HCT116 (cell line): Measurements from ENCODE around the gene IFNA10. TPM values are rescaled to one million over a fixed set of nuclear protein-coding genes. Genes with fewer than 3 reads are reported as not detected.
"Not testable (repeated sequence)": the region's sequence is repeated elsewhere in the genome, so short reads cannot be mapped to it uniquely, and the experiment has no call there.

Source experiments
- ATAC-seq: fragments of 200-7000 bp; cut with Tn5 transposase; 2 replicates; pipeline ENCODE4 v1.9.1; 2020; ENCODE audit warnings: mild to moderate bottlenecking, moderate library complexity
- BruUV-seq: library from RNA; stranded (reverse); fragments of 400-500 nt; replicated peaks from 2 replicates; lab custom pipeline; 2021; lab: Mats Ljungman, UMichigan
- CTCF ChIA-PET: fragments of 300-600 bp; sonication (Branson Sonifier 250); formaldehyde crosslinking; loops from one replicate; lab custom pipeline; 2021; ENCODE audit warnings: antibody characterized with exemption; lab: Charles Lee
- POLR2A ChIA-PET: fragments of 300-600, 350-600 bp; sonication (Branson Sonifier 250); formaldehyde crosslinking; loops from one replicate; lab custom pipeline; 2021; ENCODE audit warnings: antibody characterized with exemption; lab: Charles Lee
- RAD21 ChIA-PET, 2 experiments: fragments of 300-600 bp; sonication (Branson Sonifier 250); formaldehyde crosslinking; loops; one replicate each; lab custom pipeline; 2023; ENCODE audit warnings: low total read pairs in 2 of 2; ENCODE audit not compliant: uncharacterized antibody in 2 of 2, unreplicated experiment in 2 of 2, low non-redundant PET in 1 of 2; lab: Charles Lee
- DNase-seq: peaks from one replicate; pipeline ENCODE4 v3.0.0-alpha.2; 2010; ENCODE audit warnings: low read depth, low spot score
- H2AFZ ChIP-seq: fragments of 200-600 bp; shearing (Covaris generic), sonication (generic); 2 replicates; pipeline ENCODE4 v1.6.1; 2017; ENCODE audit warnings: low read depth, mixed run types, mixed read lengths, antibody characterized with exemption, low read length; ENCODE audit not compliant: poor library complexity, severe bottlenecking
- H3K27ac ChIP-seq: 2 replicates; pipeline ENCODE4 v1.5.1; 2012; ENCODE audit warnings: low read depth, low read length
- H3K27me3 ChIP-seq: fragments of 200-600 bp; sonication (generic); 2 replicates; pipeline ENCODE4 v1.6.1; 2016; ENCODE audit warnings: mixed run types, low read length, mixed read lengths; ENCODE audit not compliant: insufficient read depth
- H3K36me3 ChIP-seq, 2 experiments: fragments of 200-500 bp in 1 of 2; fragments of 200-600 bp in 1 of 2; sonication (Bioruptor generic) in 1 of 2; sonication (generic) in 1 of 2; 2 replicates each; pipeline versions ENCODE4 v1.5.1 to v1.6.1; 2014 to 2016; ENCODE audit warnings: low read length in 2 of 2, inconsistent platforms in 1 of 2, mixed read lengths in 1 of 2, mixed run types in 1 of 2; ENCODE audit not compliant: insufficient read depth in 2 of 2, control insufficient read depth in 1 of 2
- H3K4me1 ChIP-seq, 2 experiments: fragments of 200-600 bp in 1 of 2; sonication (generic) in 1 of 2; 2 replicates each; pipeline versions ENCODE4 v1.5.1 to v1.6.1; 2012 to 2017; ENCODE audit warnings: low read length in 2 of 2, inconsistent platforms in 1 of 2, mild to moderate bottlenecking in 1 of 2, mixed read lengths in 1 of 2, mixed run types in 1 of 2, moderate library complexity in 1 of 2; ENCODE audit not compliant: insufficient read depth in 2 of 2, control insufficient read depth in 1 of 2
- H3K4me2 ChIP-seq: fragments of 200-600 bp; sonication (generic); 2 replicates; pipeline ENCODE4 v1.6.1; 2017; ENCODE audit warnings: mixed run types, low read length, mixed read lengths
- H3K4me3 ChIP-seq, 2 experiments: fragments of 200-600 bp in 1 of 2; sonication (generic) in 1 of 2; replicated peaks in 1 of 2; 2 replicates each; pipeline ENCODE4 v1.5.1; 2011 to 2016; ENCODE audit warnings: low read length in 2 of 2, control low read depth in 1 of 2, low read depth in 1 of 2, mild to moderate bottlenecking in 1 of 2, mixed read lengths in 1 of 2, mixed run types in 1 of 2
- H3K79me2 ChIP-seq: fragments of 200-600 bp; sonication (generic); 2 replicates; pipeline ENCODE4 v1.6.1; 2017; ENCODE audit warnings: mild to moderate bottlenecking, mixed run types, low read length, moderate library complexity, mixed read lengths; ENCODE audit not compliant: insufficient read depth
- H3K9ac ChIP-seq: fragments of 200-600 bp; sonication (generic); 2 replicates; pipeline ENCODE4 v1.6.1; 2016; ENCODE audit warnings: low read length, mixed read lengths
- H3K9me2 ChIP-seq: fragments of 200-600 bp; sonication (generic), shearing (Covaris generic); 2 replicates; pipeline ENCODE4 v1.6.1; 2017; ENCODE audit warnings: mixed run types, mild to moderate bottlenecking, moderate library complexity; ENCODE audit not compliant: insufficient read depth
- H3K9me3 ChIP-seq, 2 experiments: fragments of 200-500 bp in 1 of 2; fragments of 200-600 bp in 1 of 2; sonication (Bioruptor generic) in 1 of 2; sonication (generic) in 1 of 2; 2 replicates each; pipeline ENCODE4 v1.6.1; 2014 to 2017; ENCODE audit warnings: low read length in 2 of 2, mixed read lengths in 2 of 2, inconsistent platforms in 1 of 2, low read depth in 1 of 2, mild to moderate bottlenecking in 1 of 2, mixed run types in 1 of 2, moderate library complexity in 1 of 2; ENCODE audit not compliant: control insufficient read depth in 1 of 2, insufficient read depth in 1 of 2
- H4K20me1 ChIP-seq: fragments of 200-600 bp; sonication (generic), shearing (Covaris generic); 2 replicates; pipeline ENCODE4 v1.6.1; 2017; ENCODE audit warnings: mixed run types, mild to moderate bottlenecking, moderate library complexity; ENCODE audit not compliant: insufficient read depth
- EGR1 ChIP-seq: IDR thresholded peaks from 2 replicates; pipeline ENCODE4 v1.6.1; 2012; ENCODE audit warnings: low read depth
- FOSL1 ChIP-seq: IDR thresholded peaks from 2 replicates; pipeline ENCODE4 v1.6.1; 2012; ENCODE audit warnings: low read depth
- POLR2A ChIP-seq: IDR thresholded peaks from 2 replicates; pipeline ENCODE4 v1.7.0; 2011; ENCODE audit warnings: borderline replicate concordance; ENCODE audit not compliant: insufficient read depth, insufficient read length; ENCODE audit errors: extremely low read depth
- POLR2AphosphoS5 ChIP-seq: IDR thresholded peaks from 2 replicates; pipeline ENCODE4 v1.6.1; 2011; ENCODE audit warnings: mild to moderate bottlenecking, low read depth, low read length, moderate library complexity
- SRF ChIP-seq: IDR thresholded peaks from 2 replicates; pipeline ENCODE4 v1.6.1; 2012; ENCODE audit warnings: low read depth
- ZNF274 ChIP-seq: fragments of 200-500 bp; sonication (Bioruptor generic); IDR thresholded peaks from 2 replicates; pipeline ENCODE4 v1.6.1; 2014; ENCODE audit warnings: mild to moderate bottlenecking, low read depth, low read length, inconsistent platforms
- intact Hi-C: fragments of 100-400 bp; cut with micrococcal nuclease; formaldehyde crosslinking; loops from 2 replicates; pipeline ENCODE4 v1.10.0; 2022
- total RNA-seq: library from RNA; stranded (reverse); gene quantifications from one replicate; pipeline ENCODE4 v1.2.1, GENCODE V29; 2021; ENCODE audit not compliant: unreplicated experiment

Gene IFNA10
- total RNA-seq, 1 experiment from 2014 or later: not detected

- no peak within 1 kb of the TSS for H2AFZ ChIP-seq
- no peaks in the 10 kb centered on the region for H3K9me2 ChIP-seq
- intact Hi-C loops: loop anchor here (10.0 kb wide), 1 partner anchor 555 kb away; no protein-coding TSS in a partner anchor
- ChIA-PET POLR2A (no interaction called here), CTCF (interaction anchor here (1.8 kb wide), 1 partner anchor 45 kb away, joined by 6 read pairs; no protein-coding TSS in a partner anchor), RAD21 (no interaction called here)
- no peaks in the 10 kb centered on the region for H3K79me2 ChIP-seq
- H3K36me3 ChIP-seq: no peaks in the 10 kb centered on the region
- no peak for TF ChIP-seq ZNF274
- TF ChIP-seq POLR2A: no peak
- no peak for TF ChIP-seq POLR2AphosphoS5
- no peak for TF ChIP-seq SRF
- TF ChIP-seq FOSL1: no peak
- no peak for TF ChIP-seq EGR1
- BruUV-seq: no TSS peak
- H3K27me3 ChIP-seq: no peaks in the 10 kb centered on the region
- H3K4me1 ChIP-seq: no peaks in the 10 kb centered on the region
- H3K27ac ChIP-seq: no peak within 1 kb of the TSS
- H3K4me3 ChIP-seq: no peak within 1 kb of the TSS
- H3K4me2 ChIP-seq: no peak within 1 kb of the TSS
- no peaks in the 10 kb centered on the region for H3K9me3 ChIP-seq
- H3K9ac ChIP-seq: no peak within 1 kb of the TSS
- ATAC-seq: no peak
- H4K20me1 ChIP-seq: no peaks in the 10 kb centered on the region
- no peak for DNase-seq
Measured at GRCh38 chr9:21239911-21240310, 33.0 kb upstream of the IFNA10 start, which contains the start of gene IFNA14. IFNA14 (minus strand) TSS chr9:21240005; CDS start chr9:21239935, 70 bp downstream.

GRCh38 chr9:21236360-21236714, 29.4 kb upstream of the IFNA10 start:
- not testable (repeated sequence) for ATAC-seq, H3K79me2 ChIP-seq, H3K27ac ChIP-seq, H3K9me3 ChIP-seq, DNase-seq, H3K9me2 ChIP-seq, H4K20me1 ChIP-seq, BruUV-seq, H3K27me3 ChIP-seq, H3K36me3 ChIP-seq, H3K4me1 ChIP-seq, H3K9ac ChIP-seq, H3K4me3 ChIP-seq
- intact Hi-C loops: loop anchor here (10.0 kb wide), 1 partner anchor 558 kb away; no protein-coding TSS in a partner anchor
- CTCF ChIA-PET: interaction anchor here (0.6 to 2.6 kb wide), 31 partner anchors 11 to 1003 kb away, joined by 3 to 22 read pairs (median 5); partner anchors contain the start of gene CDKN2B
- H3K4me2 ChIP-seq: peak overlapping the region; percentile 44
- H2AFZ ChIP-seq: peak overlapping the region; percentile 59
- POLR2A ChIA-PET: interaction anchor here (0.7 kb wide), 1 partner anchor 284 kb away, joined by 3 read pairs; no protein-coding TSS in a partner anchor
- RAD21 ChIA-PET: interaction anchor here in 1 of 2 experiments (1.0 kb wide), 1 partner anchor 90 kb away, joined by 3 read pairs; no protein-coding TSS in a partner anchor
